ENCODE data around the gene CD27.

- TF ChIP-seq CTCF (IDR thresholded peaks at IDR 0.05; ENCODE audit: insufficient read depth, low read length, poor library complexity, severe bottlenecking) (no peak), EZH2phosphoT487 (conservative IDR thresholded peaks at IDR 0.05; ENCODE audit: low read length) (no peak)
Measured at GRCh38 chr12:6462234-6462995, 17.7 kb downstream of the CD27 start.

Data from SU-DHL-6 (cell line).